Measurements from ENCODE around the gene BOK. TPM values are rescaled to one million over a fixed set of nuclear protein-coding genes. Genes with fewer than 3 reads are reported as not detected.
"Not testable (repeated sequence)": the region's sequence is repeated elsewhere in the genome, so short reads cannot be mapped to it uniquely, and the experiment has no call there.

The BOK gene
- total and polyA plus RNA-seq, 10 of the 15 experiments (the other 5 are each of a cell fraction or from before 2014, with no cell fraction given), result 0.04 to 0.15 (median 0.12) TPM; not detected in 7

DNA sequence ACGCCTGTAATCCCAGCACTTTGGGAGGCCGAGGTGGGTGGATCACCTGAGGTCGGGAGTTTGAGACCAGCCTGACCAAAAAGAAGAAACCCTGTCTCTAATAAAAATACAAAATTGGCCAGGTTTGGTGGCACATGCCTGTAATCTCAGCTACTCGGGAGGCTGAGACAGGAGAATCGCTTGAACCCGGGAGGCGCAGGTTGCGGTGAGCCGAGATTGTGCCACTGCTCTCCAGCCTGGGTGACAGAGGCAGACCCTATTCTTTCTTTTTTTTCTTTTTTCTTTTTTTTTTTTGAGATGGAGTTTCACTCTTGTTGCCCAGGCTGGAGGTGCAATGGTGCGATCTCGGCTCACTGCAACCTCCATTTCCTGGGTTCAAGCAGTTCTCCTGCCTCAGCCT lies 7.5 kb downstream of the BOK start:
- H3K9ac ChIP-seq (ENCODE audit: control insufficient read depth, insufficient read depth, low read length); in situ Hi-C loops (cut with MboI); H3K9me3 ChIP-seq (replicated peaks; ENCODE audit: control insufficient read depth, insufficient read depth, low read length); H3K27ac ChIP-seq (ENCODE audit: control insufficient read depth, insufficient read depth); H3K79me2 ChIP-seq (ENCODE audit: control insufficient read depth, insufficient read depth, low read length); H3K4me1 ChIP-seq (ENCODE audit: control insufficient read depth, insufficient read depth, low read length); H3K36me3 ChIP-seq (ENCODE audit: control insufficient read depth in 2 of 2, insufficient read depth in 2 of 2, low read length in 1 of 2); POLR2A ChIA-PET; H2AFZ ChIP-seq (ENCODE audit: control insufficient read depth, low read depth, low read length); ATAC-seq; BruUV-seq (replicated peaks); H3K27me3 ChIP-seq (replicated peaks in 1 of 2; ENCODE audit: control insufficient read depth in 2 of 2, insufficient read depth in 2 of 2, low read length in 1 of 2); intact Hi-C loops (cut with micrococcal nuclease; ENCODE audit: unreplicated experiment); CTCF ChIA-PET; H3K4me2 ChIP-seq (ENCODE audit: control insufficient read depth, insufficient read depth); FAIRE-seq; H4K20me1 ChIP-seq (ENCODE audit: control insufficient read depth, insufficient read depth); RAD21 ChIA-PET (ENCODE audit: unreplicated experiment); SMC1A ChIA-PET (ENCODE audit: uncharacterized antibody, unreplicated experiment); DNase-seq (ENCODE audit: low read depth, low spot score); H3K4me3 ChIP-seq: not testable (repeated sequence)
- WGBS (ENCODE audit: insufficient coverage, insufficient replicate concordance, low lambda C conversion rate, missing lambda C conversion rate), result 81% methylated on average over 11 of the region's 11 CpGs

- no peak overlapping the region for H3K4me2 ChIP-seq (ENCODE audit: control insufficient read depth, insufficient read depth)
- no peak for FAIRE-seq
- no peaks in the 10 kb centered on the region for H3K79me2 ChIP-seq (ENCODE audit: control insufficient read depth, insufficient read depth, low read length)
- no peaks in the 10 kb centered on the region for H4K20me1 ChIP-seq (ENCODE audit: control insufficient read depth, insufficient read depth)
- no peaks in the 10 kb centered on the region for H3K27me3 ChIP-seq (replicated peaks in 1 of 2; ENCODE audit: control insufficient read depth in 2 of 2, insufficient read depth in 2 of 2, low read length in 1 of 2)
- no peaks in the 10 kb centered on the region for H3K4me1 ChIP-seq (ENCODE audit: control insufficient read depth, insufficient read depth, low read length)
- no TSS peak for BruUV-seq (replicated peaks)
- ChIA-PET SMC1A (ENCODE audit: uncharacterized antibody, unreplicated experiment) (no interaction called here), POLR2A (no interaction called here), RAD21 (ENCODE audit: unreplicated experiment) (no interaction called here), CTCF (no interaction called here)
- H3K9me3 ChIP-seq (replicated peaks; ENCODE audit: control insufficient read depth, insufficient read depth, low read length), result no peaks in the 10 kb centered on the region
- no peaks in the 10 kb centered on the region for H3K36me3 ChIP-seq (ENCODE audit: control insufficient read depth in 2 of 2, insufficient read depth in 2 of 2, low read length in 1 of 2)
- no peak for DNase-seq (ENCODE audit: low read depth, low spot score)
- in situ Hi-C loops (cut with MboI) (no loop called here), intact Hi-C loops (cut with micrococcal nuclease; ENCODE audit: unreplicated experiment) (no loop called here)
- H3K27ac ChIP-seq (ENCODE audit: control insufficient read depth, insufficient read depth), result no peak overlapping the region
- no peak overlapping the region for H3K9ac ChIP-seq (ENCODE audit: control insufficient read depth, insufficient read depth, low read length)
- no peak overlapping the region for H2AFZ ChIP-seq (ENCODE audit: control insufficient read depth, low read depth, low read length)
- 41% methylated on average over 7 of the region's 7 CpGs for WGBS (ENCODE audit: insufficient coverage, insufficient replicate concordance, low lambda C conversion rate, missing lambda C conversion rate)
- no peak overlapping the region for H3K4me3 ChIP-seq
- TF ChIP-seq SKIL (IDR thresholded peaks at IDR 0.05; ENCODE audit: low read depth, poor library complexity, severe bottlenecking), result no peak
- no peak for ATAC-seq
These were observed 7.9 kb downstream of the BOK start for GRCh38 chr2:241566468-241566867.

GRCh38 chr2:241567266-241567665 lies 8.7 kb downstream of the BOK start:
- H3K27me3 ChIP-seq (replicated peaks in 1 of 2; ENCODE audit: control insufficient read depth in 2 of 2, insufficient read depth in 2 of 2, low read length in 1 of 2); ATAC-seq; H3K4me1 ChIP-seq (ENCODE audit: control insufficient read depth, insufficient read depth, low read length); intact Hi-C loops (cut with micrococcal nuclease; ENCODE audit: unreplicated experiment); DNase-seq (ENCODE audit: low read depth, low spot score); in situ Hi-C loops (cut with MboI); RAD21 ChIA-PET (ENCODE audit: unreplicated experiment); H4K20me1 ChIP-seq (ENCODE audit: control insufficient read depth, insufficient read depth); H3K79me2 ChIP-seq (ENCODE audit: control insufficient read depth, insufficient read depth, low read length); H3K27ac ChIP-seq (ENCODE audit: control insufficient read depth, insufficient read depth); H3K9me3 ChIP-seq (replicated peaks; ENCODE audit: control insufficient read depth, insufficient read depth, low read length); H3K4me2 ChIP-seq (ENCODE audit: control insufficient read depth, insufficient read depth); H3K4me3 ChIP-seq; H3K36me3 ChIP-seq (ENCODE audit: control insufficient read depth in 2 of 2, insufficient read depth in 2 of 2, low read length in 1 of 2); H2AFZ ChIP-seq (ENCODE audit: control insufficient read depth, low read depth, low read length); H3K9ac ChIP-seq (ENCODE audit: control insufficient read depth, insufficient read depth, low read length); FAIRE-seq; BruUV-seq (replicated peaks); SMC1A ChIA-PET (ENCODE audit: uncharacterized antibody, unreplicated experiment): not testable (repeated sequence)
- 81% methylated on average over 15 of the region's 15 CpGs for WGBS (ENCODE audit: insufficient coverage, insufficient replicate concordance, low lambda C conversion rate, missing lambda C conversion rate)
- CTCF ChIA-PET, result interaction anchor here (0.6 kb wide), 1 partner anchor 51 kb away, joined by 3 read pairs; no protein-coding TSS in a partner anchor
- POLR2A ChIA-PET, result interaction anchor here (1.2 kb wide), 1 partner anchor 9 kb away, joined by 3 read pairs; the partner anchor contains the start of gene BOK

All from GM12878 (cell line).